Effector memory CD8-positive, alpha-beta T cell (primary cell): ENCODE data around the gene SHISA4.
"Not testable (repeated sequence)": the region's sequence is repeated elsewhere in the genome, so short reads cannot be mapped to it uniquely, and the experiment has no call there.

Source experiments
- ATAC-seq: fragments of 150-1000 bp; cut with Tn5 transposase; replicated peaks from 2 replicates; pipeline ENCODE4 v1.10.0; 2021; ENCODE audit warnings: mild to moderate bottlenecking, moderate library complexity
- DNase-seq, 3 experiments: peaks; one replicate each; pipeline ENCODE4 v3.0.0; 2021
- H3K27ac Mint-ChIP-seq, 2 donors: one replicate each; pipeline ENCODE4 v1.8.0; 2022; ENCODE audit warnings: mild to moderate bottlenecking in 2 of 2, mixed read lengths in 2 of 2, moderate library complexity in 2 of 2
- H3K27me3 Mint-ChIP-seq, 2 donors: one replicate each; pipeline ENCODE4 v1.8.0; 2022; ENCODE audit warnings: mixed read lengths in 2 of 2
- H3K36me3 Mint-ChIP-seq: one replicate; pipeline ENCODE4 v1.8.0; 2022; ENCODE audit warnings: mild to moderate bottlenecking, moderate library complexity, mixed read lengths; ENCODE audit not compliant: insufficient read depth
- H3K4me1 Mint-ChIP-seq, 2 donors: one replicate each; pipeline ENCODE4 v1.8.0; 2022; ENCODE audit warnings: low read depth in 2 of 2, mixed read lengths in 2 of 2
- H3K4me3 Mint-ChIP-seq, 2 donors: one replicate each; pipeline ENCODE4 v1.8.0; 2022; ENCODE audit warnings: mild to moderate bottlenecking in 2 of 2, mixed read lengths in 2 of 2, moderate library complexity in 2 of 2
- H3K9me3 Mint-ChIP-seq, 2 donors: one replicate each; pipeline ENCODE4 v1.8.0; 2022; ENCODE audit warnings: mixed read lengths in 2 of 2
- total RNA-seq, 9 experiments: gene quantifications; one replicate each; lab custom pipeline; 2026; lab: John Stamatoyannopoulos, UW

SHISA4 gene
- 0.12 to 0.85 (median 0.25) reads per million in 9 experiments for total RNA-seq

GRCh38 chr1:201888282-201889089 lies at the start of gene SHISA4:
Gene SHISA4, plus strand, starts transcription at chr1:201888898. Its CDS starts 97 bp downstream, at chr1:201888995.
- DNase-seq: no peak
- peak; percentile 81 for ATAC-seq
- H3K4me3 Mint-ChIP-seq: peak within 1 kb of the TSS; percentile 71 to 74
- no peak within 1 kb of the TSS for H3K27ac Mint-ChIP-seq
- no peaks in the 10 kb centered on the region for H3K36me3 Mint-ChIP-seq
- H3K9me3 Mint-ChIP-seq: no peaks in the 10 kb centered on the region
- H3K27me3 Mint-ChIP-seq: peaks cover 53% of the 10 kb centered on the region in 2 donors
- peaks cover 3 to 4% of the 10 kb centered on the region in 2 donors for H3K4me1 Mint-ChIP-seq

GRCh38 chr1:201839089-201839488 lies 49.6 kb upstream of the SHISA4 start:
- H3K4me3 Mint-ChIP-seq, H3K36me3 Mint-ChIP-seq, H3K27ac Mint-ChIP-seq, ATAC-seq, DNase-seq, H3K9me3 Mint-ChIP-seq, H3K27me3 Mint-ChIP-seq: not testable (repeated sequence)
- H3K4me1 Mint-ChIP-seq: peaks cover 18 to 54% of the 10 kb centered on the region in 2 donors

DNA sequence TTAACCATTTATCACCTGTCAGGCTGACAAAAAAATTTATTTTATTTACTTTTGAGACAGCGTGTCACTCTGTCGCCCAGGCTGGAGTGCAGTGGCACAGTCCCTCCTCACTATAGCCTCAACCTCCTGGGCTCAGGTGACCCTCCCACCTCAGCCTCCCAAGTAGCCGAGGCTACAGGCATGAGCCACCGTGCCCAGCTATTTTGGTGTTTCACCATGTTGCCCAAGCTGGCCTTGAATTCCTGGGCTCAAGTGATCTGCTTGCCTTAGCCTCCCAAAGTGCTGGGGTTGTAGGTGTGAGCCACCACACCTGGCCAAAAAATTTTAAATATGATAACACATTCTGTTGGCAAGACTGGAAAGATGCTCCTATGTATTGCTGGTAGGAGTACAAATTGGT lies 48.6 kb upstream of the SHISA4 start:
- DNase-seq: no peak
- H3K36me3 Mint-ChIP-seq: no peaks in the 10 kb centered on the region
- no peak overlapping the region for H3K4me3 Mint-ChIP-seq
- H3K9me3 Mint-ChIP-seq: no peaks in the 10 kb centered on the region
- ATAC-seq: no peak
- peaks cover 11 to 50% of the 10 kb centered on the region in 2 donors for H3K4me1 Mint-ChIP-seq
- H3K27ac Mint-ChIP-seq: peak overlapping the region in 1 of 2 donors; percentile 9
- no peaks in the 10 kb centered on the region for H3K27me3 Mint-ChIP-seq

- DNase-seq (no peak), ATAC-seq (no peak)
- H3K9me3 Mint-ChIP-seq: no peaks in the 10 kb centered on the region
- H3K27ac Mint-ChIP-seq: peak overlapping the region in 1 of 2 donors; percentile 9
- H3K36me3 Mint-ChIP-seq: no peaks in the 10 kb centered on the region
- peaks cover 11 to 47% of the 10 kb centered on the region in 2 donors for H3K4me1 Mint-ChIP-seq
- H3K4me3 Mint-ChIP-seq: no peak overlapping the region
- no peaks in the 10 kb centered on the region for H3K27me3 Mint-ChIP-seq
Measured at GRCh38 chr1:201840490-201840889, 48.2 kb upstream of the SHISA4 start.

- ATAC-seq: no peak
- H3K4me3 Mint-ChIP-seq: no peak overlapping the region
- DNase-seq: no peak
- no peaks in the 10 kb centered on the region for H3K36me3 Mint-ChIP-seq
- peak overlapping the region in 1 of 2 donors; percentile 33 for H3K27ac Mint-ChIP-seq
- peaks cover 11 to 52% of the 10 kb centered on the region in 2 donors for H3K4me1 Mint-ChIP-seq
- no peaks in the 10 kb centered on the region for H3K27me3 Mint-ChIP-seq
- no peaks in the 10 kb centered on the region for H3K9me3 Mint-ChIP-seq
Measured at GRCh38 chr1:201841265-201841912, 47.3 kb upstream of the SHISA4 start.

DNA sequence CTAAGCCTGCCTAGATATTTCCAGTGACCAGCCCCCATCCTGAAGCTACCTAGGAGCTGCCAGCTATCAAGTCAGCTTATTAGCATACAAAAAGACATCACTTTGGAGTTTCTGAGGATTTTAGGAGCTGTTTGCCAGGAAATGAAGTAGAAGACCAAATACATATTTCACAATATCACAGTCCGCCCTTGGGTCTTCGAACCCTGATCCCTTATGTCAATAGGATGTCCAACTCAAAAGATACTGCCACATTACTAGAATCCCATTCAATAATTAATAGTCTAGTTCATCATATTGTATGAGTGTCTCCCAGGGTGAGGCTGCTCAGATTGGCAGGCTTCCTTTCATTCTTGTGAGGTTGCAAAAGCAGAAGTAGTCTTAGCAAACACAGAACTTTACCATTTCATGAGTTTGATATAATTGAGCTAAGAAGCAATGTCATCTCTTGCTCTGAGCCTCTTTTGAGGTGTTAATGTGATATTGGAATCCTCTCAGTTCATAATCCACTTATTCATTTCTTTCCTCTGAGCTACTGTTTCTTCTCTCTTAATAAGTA lies 46.1 kb upstream of the SHISA4 start:
- H3K27me3 Mint-ChIP-seq: no peaks in the 10 kb centered on the region
- H3K4me1 Mint-ChIP-seq: peaks cover 16 to 51% of the 10 kb centered on the region in 2 donors
- no peaks in the 10 kb centered on the region for H3K9me3 Mint-ChIP-seq
- H3K27ac Mint-ChIP-seq: no peak overlapping the region
- no peaks in the 10 kb centered on the region for H3K36me3 Mint-ChIP-seq
- DNase-seq: no peak
- no peak for ATAC-seq
- H3K4me3 Mint-ChIP-seq: no peak overlapping the region

GRCh38 chr1:201845331-201846083 lies 43.2 kb upstream of the SHISA4 start:
- Mint-ChIP-seq H3K36me3 (peaks cover 25% of the 10 kb centered on the region), H3K4me3 (no peak overlapping the region), H3K27ac (no peak overlapping the region), H3K27me3 (no peaks in the 10 kb centered on the region), H3K9me3 (no peaks in the 10 kb centered on the region), H3K4me1 (peaks cover 11 to 44% of the 10 kb centered on the region in 2 donors)
- ATAC-seq: no peak
- DNase-seq: no peak

DNA sequence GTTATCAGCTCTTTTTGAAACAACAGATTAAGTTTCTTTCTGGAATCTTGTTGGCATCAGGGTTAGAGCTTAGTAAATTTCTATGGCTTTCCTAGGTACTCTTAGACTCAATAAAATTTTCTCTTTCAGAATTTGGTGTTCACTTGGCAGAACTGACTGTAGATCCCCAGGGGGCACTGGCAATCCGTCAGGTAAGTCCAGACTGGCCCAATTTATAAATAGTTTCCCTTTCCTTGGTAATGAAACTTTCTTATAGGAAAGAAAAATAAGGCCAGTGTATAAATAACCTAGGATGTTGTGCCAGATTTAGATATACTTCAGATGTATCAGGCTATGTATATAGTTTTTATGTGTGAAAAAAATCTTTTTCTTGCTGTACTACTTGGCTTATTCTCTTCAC lies 41.5 kb upstream of the SHISA4 start:
- H3K4me3 Mint-ChIP-seq: no peak overlapping the region
- ATAC-seq: no peak
- peak overlapping the region; percentile 35 to 49 for H3K27ac Mint-ChIP-seq
- peaks cover 8 to 31% of the 10 kb centered on the region in 2 donors for H3K4me1 Mint-ChIP-seq
- no peak for DNase-seq
- H3K27me3 Mint-ChIP-seq: no peaks in the 10 kb centered on the region
- H3K36me3 Mint-ChIP-seq: peaks cover 37% of the 10 kb centered on the region
- no peaks in the 10 kb centered on the region for H3K9me3 Mint-ChIP-seq

GRCh38 chr1:201848230-201848629 lies 40.5 kb upstream of the SHISA4 start:
- Mint-ChIP-seq H3K27ac (peak overlapping the region in 1 of 2 donors; percentile 10), H3K27me3 (no peaks in the 10 kb centered on the region), H3K4me3 (no peak overlapping the region), H3K4me1 (peaks cover 6 to 20% of the 10 kb centered on the region in 2 donors), H3K36me3 (peaks cover 48% of the 10 kb centered on the region), H3K9me3 (no peaks in the 10 kb centered on the region)
- ATAC-seq (no peak), DNase-seq (no peak)

DNA sequence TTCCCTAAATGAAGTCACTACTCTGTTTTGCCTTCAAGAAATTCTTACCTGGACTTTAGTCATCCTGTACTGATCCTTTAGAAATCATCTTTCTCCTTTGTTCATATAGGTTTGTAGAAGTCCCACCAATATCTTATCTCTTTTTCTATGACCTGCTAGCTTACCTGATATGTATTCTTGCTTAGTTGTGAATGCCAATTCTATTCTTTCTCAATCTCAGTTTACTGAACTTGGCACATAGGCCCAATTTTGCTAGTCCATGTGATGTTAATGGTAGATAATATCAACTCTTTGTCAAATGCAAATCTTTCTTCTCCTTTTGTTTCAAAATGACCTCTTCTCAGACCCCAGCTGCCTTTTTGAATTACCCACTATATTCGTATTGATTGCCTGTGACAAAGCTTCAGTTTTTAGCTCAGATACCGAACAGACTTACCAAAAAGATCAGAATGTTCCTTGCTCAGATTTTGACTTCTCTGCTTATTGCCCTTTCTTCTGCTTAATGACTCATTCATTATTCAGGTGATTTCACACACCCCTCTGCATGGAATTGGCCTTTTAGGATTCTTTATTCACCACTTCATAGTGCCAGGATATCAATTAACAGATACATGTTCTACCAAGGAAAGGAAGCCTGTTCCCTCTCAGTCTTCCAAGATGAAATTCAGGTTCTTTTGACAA lies 39.2 kb upstream of the SHISA4 start:
- no peak overlapping the region for H3K4me3 Mint-ChIP-seq

DNA sequence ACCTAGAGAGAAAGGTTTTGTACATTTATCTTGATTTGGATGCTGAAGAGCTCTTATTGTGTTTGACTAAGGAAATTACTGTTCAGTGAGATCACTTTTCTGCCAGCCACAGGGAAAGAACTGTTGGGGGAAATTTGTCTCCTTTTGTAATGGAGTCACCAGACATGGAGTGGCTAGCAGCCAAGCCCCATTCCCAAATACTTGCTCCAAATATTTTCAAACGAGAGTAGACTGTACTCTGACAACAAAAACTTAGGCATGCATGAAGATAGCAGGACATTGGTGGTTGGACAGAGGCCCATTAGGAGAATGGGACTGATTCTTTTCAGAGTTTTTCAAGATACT lies 38.7 kb upstream of the SHISA4 start:
- Mint-ChIP-seq H3K9me3 (no peaks in the 10 kb centered on the region), H3K4me1 (peaks cover 6 to 13% of the 10 kb centered on the region in 2 donors), H3K27me3 (no peaks in the 10 kb centered on the region), H3K36me3 (peaks cover 64% of the 10 kb centered on the region), H3K27ac (no peak overlapping the region), H3K4me3 (no peak overlapping the region)
- ATAC-seq (no peak), DNase-seq (no peak)

More for the DNA sequence above, 39.2 kb upstream of the SHISA4 start:
- H3K27me3 Mint-ChIP-seq: no peaks in the 10 kb centered on the region
- no peak for DNase-seq
- H3K36me3 Mint-ChIP-seq: peaks cover 59% of the 10 kb centered on the region
- no peaks in the 10 kb centered on the region for H3K9me3 Mint-ChIP-seq
- H3K27ac Mint-ChIP-seq: no peak overlapping the region
- ATAC-seq: no peak
- H3K4me1 Mint-ChIP-seq: peaks cover 6 to 14% of the 10 kb centered on the region in 2 donors

DNA sequence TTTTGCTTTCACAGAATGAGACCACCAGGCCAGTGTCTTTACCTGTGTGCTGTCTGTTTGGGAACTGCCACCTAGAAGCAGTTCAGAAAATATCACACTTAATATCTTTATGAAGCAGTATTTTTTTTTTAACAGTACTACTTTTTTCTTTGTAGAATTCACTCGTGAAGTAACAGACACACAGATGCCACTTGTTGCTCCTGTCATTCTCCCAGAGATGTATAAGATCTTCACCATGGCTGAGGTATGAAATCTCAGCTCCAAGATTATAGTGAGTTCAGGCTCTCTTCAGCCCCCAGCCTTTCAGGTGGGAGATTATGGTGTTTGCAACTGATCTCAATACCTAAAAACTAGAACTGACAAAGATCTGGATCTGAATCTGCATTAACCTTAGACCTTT lies 36.7 kb upstream of the SHISA4 start:
- peaks cover 2 to 4% of the 10 kb centered on the region in 2 donors for H3K4me1 Mint-ChIP-seq
- DNase-seq (no peak), ATAC-seq (no peak)
- H3K4me3 Mint-ChIP-seq: no peak overlapping the region
- H3K36me3 Mint-ChIP-seq: peaks cover 84% of the 10 kb centered on the region
- no peak overlapping the region for H3K27ac Mint-ChIP-seq
- no peaks in the 10 kb centered on the region for H3K27me3 Mint-ChIP-seq
- no peaks in the 10 kb centered on the region for H3K9me3 Mint-ChIP-seq

GRCh38 chr1:201856722-201857121 lies 32.0 kb upstream of the SHISA4 start:
- Mint-ChIP-seq H3K27ac (peak overlapping the region in 1 of 2 donors; percentile 29), H3K36me3 (peaks cover 92% of the 10 kb centered on the region)
- DNase-seq, H3K27me3 Mint-ChIP-seq, H3K4me3 Mint-ChIP-seq, H3K4me1 Mint-ChIP-seq, ATAC-seq, H3K9me3 Mint-ChIP-seq: not testable (repeated sequence)
